Stimulated activated CD8-positive, alpha-beta memory T cell treated with anti-CD3 and anti-CD28 coated beads, Interleukin-4, amount 100 ng/mL, for 48 hours (primary cell): ENCODE data around the gene PDE4D.
"Not testable (repeated sequence)": the region's sequence is repeated elsewhere in the genome, so short reads cannot be mapped to it uniquely, and the experiment has no call there.

Experiments used
- DNase-seq: peaks from one replicate; pipeline ENCODE4 v3.0.0-alpha.2; 2020

PDE4D gene

DNA sequence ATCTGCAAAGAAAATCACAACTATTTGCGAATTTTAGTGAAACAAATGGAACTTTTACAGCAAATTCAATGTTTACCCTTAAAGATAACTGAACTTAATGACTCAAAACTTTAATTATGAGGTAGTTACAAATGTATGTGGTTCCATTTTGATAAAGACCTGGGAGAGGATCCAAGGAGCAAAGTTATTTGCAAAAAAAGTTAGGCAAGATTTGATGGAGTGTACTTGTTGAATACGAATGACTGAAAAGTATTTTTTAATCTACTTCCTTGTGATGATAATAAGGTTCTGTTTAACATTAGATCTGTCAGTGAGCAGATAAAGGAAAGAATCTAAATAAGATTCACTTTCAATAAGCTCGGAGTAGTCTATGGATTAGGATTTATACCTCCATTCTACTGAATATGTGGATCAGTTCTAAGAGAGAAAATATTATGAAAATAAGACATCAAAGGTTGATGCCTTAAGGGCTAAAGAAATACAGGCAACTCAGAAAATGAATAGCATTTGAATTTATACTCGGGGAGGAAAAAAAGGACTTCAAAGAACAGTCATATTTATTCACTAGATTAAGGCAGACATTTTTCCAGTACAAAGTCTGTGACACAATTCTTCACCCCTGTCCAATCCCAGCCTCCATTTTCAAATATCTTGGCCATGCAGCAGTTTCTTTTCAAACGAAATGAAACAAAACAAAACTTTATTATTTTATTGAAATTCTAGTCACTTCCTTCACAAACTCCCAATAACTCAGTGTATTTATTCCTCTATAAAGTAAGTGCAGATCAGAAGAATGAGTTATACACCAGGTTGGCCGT lies 199.8 kb downstream of the PDE4D start:
- DNase-seq: no peak

DNA sequence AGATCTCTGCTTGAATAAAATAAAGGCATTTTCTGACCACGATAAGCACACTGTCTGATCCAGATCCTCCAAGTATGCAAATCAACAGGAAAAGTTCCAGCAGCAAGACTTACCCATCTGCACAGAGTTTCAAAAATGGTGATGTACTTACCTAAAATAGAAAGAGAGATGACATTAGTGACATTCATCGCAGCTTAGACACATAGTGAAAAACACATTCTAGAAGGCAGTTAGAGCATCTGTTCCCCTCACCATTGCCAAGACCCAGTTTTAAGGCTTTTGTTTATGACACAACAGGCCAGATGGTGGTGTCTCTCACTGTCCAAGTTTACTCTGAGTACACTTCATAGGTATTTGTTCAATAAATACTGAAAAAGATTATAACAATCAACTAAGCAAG lies 207.7 kb downstream of the PDE4D start:
- no peak for DNase-seq

DNA sequence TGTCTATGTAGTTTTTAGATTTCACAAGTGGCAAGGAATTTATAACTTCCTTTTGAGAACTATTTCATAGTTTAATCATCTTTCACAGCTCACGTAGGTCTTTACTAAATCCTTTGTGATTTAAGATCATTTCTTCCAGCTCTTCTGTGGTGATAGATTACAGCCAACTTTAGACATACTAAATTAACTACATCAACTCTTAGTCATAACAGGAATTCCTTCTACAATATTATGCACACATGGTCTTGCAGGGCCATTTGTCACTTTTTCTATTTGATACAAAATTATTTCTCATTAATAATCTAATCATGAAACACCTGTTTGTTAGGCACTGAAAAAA lies 208.4 kb downstream of the PDE4D start:
- DNase-seq: no peak

DNA sequence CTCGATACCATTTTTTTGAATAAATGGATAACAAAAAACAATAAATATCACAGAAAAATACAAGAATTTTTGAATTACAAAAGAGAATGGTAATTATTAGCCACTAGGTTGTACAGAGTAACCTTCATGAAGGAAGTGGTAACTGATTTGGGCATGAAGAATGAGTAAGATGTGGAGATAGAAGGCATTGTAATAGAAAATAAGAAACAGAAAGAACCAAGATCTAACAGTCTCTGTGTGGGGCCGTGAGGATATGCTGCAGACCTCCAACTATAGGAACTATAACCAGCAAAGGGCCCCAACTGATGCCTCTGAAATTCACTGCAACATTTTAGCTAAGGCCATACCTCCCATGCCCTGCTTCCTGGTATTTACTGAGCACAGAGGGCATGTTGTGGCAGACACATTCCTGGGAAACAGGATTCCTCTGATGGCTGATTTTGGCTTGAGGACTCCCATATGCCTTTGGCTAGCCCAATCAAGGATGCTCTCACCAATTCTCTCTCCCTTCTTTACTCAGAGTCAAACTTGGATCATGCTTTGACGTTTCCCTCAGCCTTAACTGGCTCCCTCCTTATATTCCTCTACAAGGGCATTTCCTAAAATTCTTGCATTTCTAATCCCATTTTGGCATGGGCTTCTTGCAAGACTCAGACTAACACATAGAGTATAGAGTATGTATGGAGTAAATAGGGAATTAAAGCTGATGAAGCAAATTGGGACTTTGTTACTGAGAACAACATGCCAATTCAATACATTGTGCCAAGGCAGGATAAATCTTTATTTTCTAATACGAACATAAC lies 208.9 kb downstream of the PDE4D start:
- DNase-seq: no peak

DNA sequence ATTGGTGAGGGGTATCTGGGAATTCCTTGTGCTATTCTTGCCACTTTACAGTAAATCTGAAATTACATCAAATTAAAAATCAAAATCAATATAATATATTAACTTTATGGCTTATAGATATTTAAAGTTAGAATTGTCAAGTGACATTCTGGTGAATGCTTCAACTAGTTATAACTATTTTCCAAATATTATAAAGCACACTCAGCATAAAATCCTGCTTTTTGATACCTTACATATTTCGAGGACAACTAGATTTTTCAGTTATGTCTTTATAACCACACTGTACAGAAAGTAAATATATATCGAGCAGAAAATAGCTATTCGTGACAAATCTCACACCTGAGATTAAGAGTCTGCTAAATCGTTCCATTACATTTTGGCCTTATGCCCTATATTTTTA lies 210.2 kb downstream of the PDE4D start:
- DNase-seq: no peak

DNA sequence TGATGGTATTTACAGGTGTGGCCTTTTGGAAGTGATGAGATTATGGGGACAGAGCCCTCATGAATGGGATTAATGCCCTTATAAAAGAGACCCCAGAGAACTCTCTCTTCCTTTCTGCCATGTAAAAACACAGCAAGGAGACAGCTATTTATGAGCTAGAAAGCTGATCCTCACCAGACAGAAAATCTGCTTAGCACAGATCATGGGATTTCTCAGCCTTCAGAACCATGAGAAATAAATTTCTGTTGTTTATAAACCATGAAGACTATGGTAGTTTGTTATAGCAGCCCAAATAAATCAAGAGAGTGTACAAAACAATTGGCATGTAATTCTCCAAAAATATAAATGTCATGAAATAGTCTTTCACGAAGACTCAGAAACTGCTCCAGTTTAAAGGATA lies 211.0 kb downstream of the PDE4D start:
- DNase-seq: no peak

DNA sequence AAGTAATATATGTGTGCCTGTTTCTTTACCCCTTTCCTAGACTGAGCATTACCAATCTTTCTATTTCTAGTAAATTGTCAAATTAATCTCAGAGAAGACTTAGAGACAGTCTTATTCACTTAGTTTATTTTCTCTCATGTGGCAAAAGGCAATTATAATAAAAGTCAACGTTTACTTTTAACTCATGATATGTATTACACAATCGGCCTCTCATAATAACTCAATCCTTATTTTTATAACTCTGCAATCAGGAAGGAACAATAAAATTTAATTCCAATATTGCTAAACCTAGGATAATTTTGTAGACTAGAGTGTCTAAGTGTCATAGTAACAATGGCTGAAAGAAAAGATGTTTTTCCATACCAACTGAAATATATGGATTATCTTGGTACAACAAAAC lies 214.6 kb downstream of the PDE4D start:
- no peak for DNase-seq

DNA sequence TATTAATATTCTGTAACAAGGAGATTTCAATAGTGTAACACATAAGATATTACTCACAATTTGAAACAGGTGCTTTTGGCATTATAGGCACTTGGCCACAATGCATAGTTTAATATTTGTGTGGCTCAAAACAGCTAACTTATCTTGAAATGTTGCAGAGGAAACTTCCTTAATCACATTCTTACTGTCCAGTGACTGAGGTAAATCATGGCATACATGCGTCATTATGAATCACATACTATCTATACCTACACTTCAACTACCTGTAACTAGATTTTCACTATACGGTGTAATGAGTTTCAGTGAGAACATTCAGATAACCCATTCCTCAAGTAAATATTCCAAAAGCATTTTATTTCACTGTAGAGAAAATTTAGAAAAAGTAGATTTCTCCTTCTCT lies 218.8 kb downstream of the PDE4D start:
- DNase-seq: no peak

DNA sequence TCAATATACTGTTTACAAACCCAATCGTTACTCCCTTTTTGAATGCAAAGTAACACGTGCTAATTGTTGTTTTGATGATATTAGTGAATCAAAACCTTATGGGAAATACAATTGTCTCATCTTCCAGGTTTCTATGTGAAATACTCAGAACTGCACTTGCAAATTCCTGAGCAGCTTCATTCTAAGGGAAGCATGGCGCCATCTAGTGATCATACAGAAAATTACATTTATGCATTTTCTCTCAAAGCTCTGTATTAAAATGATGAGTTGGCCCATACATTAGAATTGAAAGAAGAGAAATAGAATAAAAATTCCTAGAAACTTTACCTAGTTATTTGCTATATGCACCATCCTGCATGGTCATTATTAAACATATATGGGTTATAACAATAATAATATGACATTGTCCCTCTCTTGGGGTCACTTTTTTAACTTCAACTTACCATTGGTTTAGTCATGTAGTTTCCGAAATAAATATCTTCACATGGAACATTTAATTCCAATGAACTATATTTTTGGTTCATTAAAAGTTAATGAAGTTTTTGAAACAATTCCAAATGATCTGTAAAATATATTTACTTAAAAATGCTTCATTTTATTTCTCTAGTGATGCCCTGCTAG lies 220.0 kb downstream of the PDE4D start:
- no peak for DNase-seq

DNA sequence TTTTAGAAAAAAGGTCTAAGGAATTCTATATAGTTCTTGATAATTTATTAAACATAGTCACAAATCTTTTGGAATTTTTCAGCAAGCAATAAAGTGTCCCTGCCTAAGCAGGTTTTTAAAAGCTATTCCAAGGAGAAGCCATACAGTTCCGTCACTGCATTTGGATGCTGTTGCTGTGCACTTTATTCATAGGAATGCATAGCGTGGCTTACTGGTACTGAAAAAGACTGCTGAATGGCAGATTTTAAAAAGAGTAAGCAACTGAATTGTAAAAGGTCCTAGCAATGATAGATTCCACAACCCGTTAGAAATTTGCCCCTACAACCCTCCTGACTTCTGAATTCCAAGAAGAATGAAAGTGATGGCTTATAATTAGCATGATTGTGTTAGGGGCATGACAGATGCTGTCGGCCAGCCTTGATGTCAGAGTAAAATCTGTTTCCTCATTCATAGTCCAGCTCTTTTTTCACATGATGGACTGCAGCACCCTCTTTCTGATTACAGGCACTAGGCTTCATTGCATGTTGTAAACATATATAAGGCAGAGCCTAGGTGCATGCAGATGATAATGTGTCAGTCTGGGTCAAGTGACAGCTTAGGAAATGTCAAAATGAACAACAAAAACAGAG lies 227.0 kb downstream of the PDE4D start:
- DNase-seq: no peak

DNA sequence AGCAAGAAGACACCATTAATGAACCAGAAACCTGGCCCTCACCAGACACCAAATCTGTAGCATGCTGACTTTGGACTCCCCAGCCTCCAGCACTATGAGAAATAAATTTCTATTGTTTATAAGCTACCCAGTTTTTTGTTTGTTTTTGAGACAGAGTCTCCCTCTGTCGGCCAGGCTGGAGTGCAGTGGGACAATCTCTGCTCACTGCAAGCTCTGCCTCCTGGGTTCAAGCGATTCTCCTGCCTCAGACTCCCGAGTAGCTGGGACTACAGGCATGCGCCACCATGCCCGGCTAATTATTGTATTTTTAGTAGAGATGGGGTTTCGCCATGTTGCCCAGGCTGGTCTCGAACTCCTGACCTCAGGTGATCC lies 227.7 kb downstream of the PDE4D start:
- DNase-seq: not testable (repeated sequence)

DNA sequence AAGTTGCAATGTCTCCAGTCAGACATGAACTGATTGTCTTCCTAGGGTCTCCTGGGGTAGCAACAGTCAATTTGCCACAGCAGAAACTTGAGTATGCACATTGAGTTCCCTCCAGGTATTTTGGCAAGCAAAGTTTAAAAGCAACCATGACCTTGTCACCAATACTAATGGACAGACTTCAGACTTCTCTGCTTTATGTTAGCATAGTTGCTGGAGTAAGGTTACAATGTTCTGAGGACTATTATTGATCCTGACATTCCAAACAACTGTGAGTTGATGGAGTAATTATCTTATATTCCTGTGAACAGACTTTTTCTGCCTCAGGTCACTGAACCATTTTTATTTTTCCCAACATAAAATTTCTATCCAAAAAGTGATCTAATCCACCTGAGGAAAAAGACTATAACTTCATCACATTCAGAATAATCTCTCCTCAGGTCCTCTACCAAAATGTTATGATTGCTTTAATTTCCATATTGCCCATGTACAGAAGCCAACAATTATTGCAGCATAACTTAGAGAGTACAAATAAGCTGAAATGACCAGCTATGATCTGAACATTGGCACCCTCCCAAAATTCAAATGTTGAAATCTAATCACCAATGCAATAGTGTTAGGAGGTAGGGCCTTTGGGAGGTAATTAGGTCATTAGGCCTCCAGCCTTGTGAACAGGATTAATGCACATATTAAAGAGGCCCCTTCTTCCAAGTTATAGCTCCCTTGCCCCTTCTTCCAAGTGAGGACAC lies 228.3 kb downstream of the PDE4D start:
- no peak for DNase-seq

DNA sequence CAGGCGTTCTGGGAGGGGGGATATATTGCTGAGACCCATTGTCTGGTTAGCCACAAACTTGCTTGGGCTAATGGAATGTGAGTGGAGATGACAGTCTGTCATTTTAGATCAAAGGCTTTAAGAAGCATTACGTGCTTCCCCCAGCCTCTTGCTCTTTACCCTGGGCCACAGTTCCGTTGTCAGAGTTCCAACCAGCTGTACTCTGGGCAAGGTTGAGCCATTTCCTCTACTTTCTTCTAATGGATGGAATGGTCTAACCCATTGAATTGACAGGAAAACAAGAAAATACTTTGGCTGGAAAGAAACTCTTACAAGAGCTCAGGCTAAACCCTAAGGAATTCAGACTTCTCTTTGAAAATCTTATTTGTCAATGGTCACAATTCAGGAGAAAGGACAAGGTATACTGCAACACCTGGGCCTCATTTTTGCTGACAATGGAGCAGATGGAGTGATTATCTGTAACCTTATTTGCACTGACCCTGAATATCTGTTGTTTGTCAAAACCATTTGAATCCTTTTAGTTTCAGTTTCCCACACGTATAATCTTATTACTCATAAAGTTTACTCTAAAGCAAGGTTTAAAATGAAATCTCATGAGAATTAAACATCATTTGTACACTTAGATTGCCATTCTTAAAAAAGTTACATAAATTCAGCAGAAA lies 231.4 kb downstream of the PDE4D start:
- no peak for DNase-seq

DNA sequence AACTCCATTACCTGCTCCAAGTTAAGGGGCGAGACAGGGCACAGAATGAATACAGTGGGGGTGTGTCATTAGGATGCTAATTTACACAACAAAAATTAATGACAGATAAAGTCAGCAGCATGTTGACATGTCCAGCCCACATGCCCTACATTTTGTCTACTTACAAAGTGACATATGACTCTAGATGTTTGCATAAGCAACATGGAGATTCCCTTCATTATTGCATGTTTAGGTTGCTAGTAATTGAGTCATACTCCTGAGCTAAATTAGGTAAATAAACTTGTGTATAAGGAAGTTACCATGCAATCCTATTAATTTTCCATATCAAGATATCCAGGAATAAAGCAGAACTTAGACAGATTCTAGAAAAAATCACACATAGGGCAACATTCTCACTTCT lies 232.2 kb downstream of the PDE4D start:
- DNase-seq: no peak

DNA sequence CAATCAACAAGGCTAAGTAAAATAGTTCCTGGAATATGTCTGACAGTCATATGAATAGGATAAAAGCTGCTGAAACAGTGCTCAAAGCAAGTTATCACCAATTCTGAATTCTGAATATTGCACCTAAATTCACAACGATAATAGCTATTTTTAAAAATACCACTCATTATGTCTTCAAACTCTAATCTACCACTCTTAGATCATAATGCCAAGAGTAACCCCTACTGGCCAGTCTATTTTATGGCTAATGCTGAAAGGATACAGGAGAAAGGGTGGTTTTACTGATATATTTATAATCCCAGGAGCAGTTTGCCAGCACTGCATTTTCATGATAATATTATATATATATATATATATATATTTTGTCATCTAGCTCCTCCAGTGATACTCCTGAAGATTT lies 232.8 kb downstream of the PDE4D start:
- no peak for DNase-seq

DNA sequence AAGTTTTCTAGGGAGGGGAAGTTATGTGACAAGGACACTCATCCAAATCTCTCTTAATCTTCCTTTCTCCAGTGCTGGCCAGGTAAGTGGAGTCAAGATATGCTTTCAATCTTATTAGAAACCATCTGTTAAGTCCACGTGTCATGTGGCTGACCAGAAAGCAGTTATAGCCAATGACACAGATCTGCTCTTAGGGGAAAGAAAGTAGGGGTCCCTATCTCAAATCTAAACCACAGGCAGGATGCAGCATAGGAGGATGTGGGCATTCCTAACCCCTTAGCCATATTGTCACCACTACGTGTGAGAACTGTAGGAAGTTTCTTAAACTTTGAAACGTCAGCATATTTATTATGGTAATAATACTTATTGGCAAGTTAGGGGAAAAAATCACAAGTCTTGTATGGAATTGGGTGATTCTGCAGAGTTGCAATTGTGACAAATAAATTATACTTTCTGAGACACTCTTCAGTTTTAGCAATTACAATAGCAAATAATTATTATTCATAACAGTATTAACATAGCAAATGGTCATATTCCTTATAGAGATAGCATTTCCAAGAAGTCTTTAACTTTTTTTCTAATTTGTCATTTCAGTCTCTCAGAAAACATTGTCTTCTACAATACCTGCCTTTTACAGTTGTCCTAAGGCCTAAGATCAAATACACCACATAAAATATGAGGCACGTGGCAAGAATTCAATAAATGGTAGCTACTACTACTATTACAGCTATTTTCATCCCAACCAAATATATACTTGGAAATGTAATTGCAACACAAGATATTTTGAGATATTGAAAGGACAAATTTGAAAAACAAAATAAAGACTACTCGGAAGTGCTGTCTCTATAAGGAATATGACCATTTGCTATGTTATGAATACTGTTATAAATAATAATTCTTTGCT lies 236.9 kb downstream of the PDE4D start:
- DNase-seq: no peak

DNA sequence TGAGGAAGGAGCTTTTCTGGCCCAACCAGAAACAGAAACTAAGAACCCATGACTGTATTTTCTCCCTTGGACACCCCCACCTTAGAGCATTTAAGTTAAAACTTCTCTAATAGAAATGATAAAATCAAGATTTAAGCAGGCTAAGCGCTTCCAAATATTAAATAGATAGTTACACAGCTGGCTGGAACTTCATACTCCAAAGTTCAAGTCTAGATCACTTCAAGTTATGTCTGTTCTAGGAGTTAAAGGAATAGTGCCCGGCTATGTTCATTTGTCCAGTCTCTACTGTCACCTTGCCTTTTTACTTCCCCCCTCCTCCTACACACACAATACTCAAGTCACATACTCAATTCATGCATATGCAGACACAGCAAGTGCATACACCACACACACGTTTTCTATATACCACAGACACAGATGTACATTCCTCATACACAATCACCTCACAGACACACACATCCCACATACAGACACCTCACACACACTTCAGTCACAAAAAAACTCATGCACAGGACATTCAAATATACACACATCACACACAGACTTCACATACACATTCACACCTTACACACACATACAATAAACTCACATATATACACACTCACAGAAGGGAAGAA lies 237.7 kb downstream of the PDE4D start:
- DNase-seq: no peak

DNA sequence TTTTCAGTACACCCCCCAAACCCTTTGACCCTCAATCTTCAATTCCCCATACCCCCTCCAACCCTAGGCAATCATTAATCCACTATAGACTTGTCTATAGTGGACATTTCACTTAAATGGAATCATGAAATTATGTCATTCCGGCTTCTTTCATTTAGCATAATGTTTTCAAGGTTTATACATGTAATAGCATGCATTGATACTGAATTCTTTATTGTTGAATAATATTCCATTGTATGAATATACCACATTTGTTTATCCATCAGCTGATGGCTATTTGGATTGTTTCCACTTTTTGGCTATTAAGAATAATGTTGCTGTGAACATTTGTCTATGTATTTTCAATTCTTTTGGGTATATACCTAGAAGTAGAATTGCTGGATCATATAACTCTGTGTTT lies 238.8 kb downstream of the PDE4D start:
- DNase-seq: no peak

DNA sequence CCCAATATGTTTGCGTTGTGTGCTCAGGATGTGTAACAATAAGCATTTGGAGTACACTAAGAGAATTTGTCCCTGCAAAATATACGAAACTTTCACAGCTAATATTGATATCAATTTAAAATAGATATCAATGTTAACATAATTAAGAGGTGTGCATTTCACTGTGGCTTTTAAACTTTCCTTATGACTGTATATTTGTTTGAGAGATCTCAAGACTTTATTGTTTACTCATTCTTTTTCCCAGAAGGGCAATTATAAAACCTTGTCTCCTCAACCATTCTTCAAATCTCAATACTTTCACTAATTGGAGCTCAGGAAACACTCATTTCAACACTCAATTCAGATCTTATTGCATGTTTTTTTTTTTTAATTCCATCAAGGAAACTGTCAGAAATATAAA lies 241.1 kb downstream of the PDE4D start:
- DNase-seq: no peak
